Measurements from ENCODE around the gene PATJ. TPM values are rescaled to one million over a fixed set of nuclear protein-coding genes. Genes with fewer than 3 reads are reported as not detected.

The PATJ gene
- total and polyA plus RNA-seq, 2 of the 13 experiments (the other 11 are each of a cell fraction or from before 2014, with no cell fraction given) = 6.2 to 16.8 TPM

DNA sequence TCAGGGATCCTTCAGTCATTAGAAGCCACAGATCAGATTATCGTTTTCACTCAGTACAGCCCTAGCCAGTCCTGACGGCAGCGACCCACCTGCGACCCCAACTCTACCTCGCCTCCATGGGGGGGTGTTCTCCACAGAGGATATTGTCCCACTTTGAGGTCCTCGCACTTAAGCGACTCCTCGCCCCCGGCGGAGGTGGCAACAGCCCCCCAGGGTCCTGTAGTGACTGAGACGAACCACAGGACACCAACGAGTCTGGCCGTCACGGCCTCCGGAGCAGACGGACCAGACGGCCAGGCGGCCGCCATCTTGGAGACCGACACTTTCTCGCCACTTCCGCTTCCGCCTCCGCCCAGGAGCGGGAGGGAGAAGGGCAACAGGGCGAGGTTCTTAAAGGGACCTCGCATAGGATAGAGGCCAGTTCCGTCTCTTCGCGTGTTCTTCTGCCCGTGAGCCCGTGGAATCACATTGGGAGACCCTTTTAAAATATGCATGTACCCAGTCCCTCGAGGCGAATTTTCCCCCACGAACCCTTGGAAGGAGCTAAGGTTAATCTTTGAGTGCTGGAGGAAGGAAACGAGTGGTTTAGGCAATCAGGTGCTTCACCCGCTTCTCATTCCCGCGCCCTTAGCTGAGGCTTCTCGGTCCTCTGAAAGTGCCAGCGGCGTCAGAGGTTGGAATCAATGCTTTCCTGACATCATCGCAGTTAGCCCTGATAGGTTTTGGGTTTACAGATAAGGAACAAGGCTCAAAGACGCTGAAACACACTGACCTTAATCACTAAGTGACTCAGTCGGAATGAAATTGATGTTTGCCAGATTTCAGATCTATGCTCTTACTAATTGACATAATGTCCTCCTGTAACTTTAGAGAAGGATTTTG, 17.2 kb upstream of the PATJ start, which contains the start of gene TM2D1 (continued):
- TF ChIP-seq ZNF597 (CRISPR knock-in tag; IDR thresholded peaks at IDR 0.05) = no peak
- peak; percentile 76; the same call in 1 of the 2 replicates for TF ChIP-seq YEATS4 (CRISPR knock-in tag; IDR thresholded peaks at IDR 0.05; ENCODE audit: borderline replicate concordance)
- TF ChIP-seq IKZF4 (CRISPR knock-in tag; IDR thresholded peaks at IDR 0.05; ENCODE audit: borderline replicate concordance, low read depth, not compliant biosample characterization) = peak; percentile 44
- TF ChIP-seq ETV5 (CRISPR knock-in tag; IDR thresholded peaks at IDR 0.05; ENCODE audit: borderline replicate concordance) = peak; percentile 94
- no peak for TF ChIP-seq NONO (IDR thresholded peaks at IDR 0.05)
- TF ChIP-seq NONO (CRISPR knock-in tag; conservative IDR thresholded peaks at IDR 0.05) = peak; percentile 68; the same call in 1 of the 2 replicates
- TF ChIP-seq ZNF772 (CRISPR knock-in tag; IDR thresholded peaks at IDR 0.05) = peak; percentile 63
- no peak for TF ChIP-seq MED13 (CRISPR knock-in tag; IDR thresholded peaks at IDR 0.05)
- TF ChIP-seq STAT5B (CRISPR knock-in tag; IDR thresholded peaks at IDR 0.05) = no peak
- peak; percentile 85; the same call in 1 of the 2 replicates for TF ChIP-seq SNAI1 (CRISPR knock-in tag; IDR thresholded peaks at IDR 0.05; ENCODE audit: borderline replicate concordance)
- TF ChIP-seq, protein P1, sequence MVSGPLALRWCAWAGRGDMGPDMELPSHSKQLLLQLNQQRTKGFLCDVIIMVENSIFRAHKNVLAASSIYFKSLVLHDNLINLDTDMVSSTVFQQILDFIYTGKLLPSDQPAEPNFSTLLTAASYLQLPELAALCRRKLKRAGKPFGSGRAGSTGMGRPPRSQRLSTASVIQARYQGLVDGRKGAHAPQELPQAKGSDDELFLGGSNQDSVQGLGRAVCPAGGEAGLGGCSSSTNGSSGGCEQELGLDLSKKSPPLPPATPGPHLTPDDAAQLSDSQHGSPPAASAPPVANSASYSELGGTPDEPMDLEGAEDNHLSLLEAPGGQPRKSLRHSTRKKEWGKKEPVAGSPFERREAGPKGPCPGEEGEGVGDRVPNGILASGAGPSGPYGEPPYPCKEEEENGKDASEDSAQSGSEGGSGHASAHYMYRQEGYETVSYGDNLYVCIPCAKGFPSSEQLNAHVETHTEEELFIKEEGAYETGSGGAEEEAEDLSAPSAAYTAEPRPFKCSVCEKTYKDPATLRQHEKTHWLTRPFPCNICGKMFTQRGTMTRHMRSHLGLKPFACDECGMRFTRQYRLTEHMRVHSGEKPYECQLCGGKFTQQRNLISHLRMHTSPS (CRISPR knock-in tag; IDR thresholded peaks at IDR 0.05; ENCODE audit: low read depth) = no peak
- TF ChIP-seq ATAD3A (CRISPR knock-in tag; IDR thresholded peaks at IDR 0.05) = no peak
- no peak for TF ChIP-seq EZH2 (conservative IDR thresholded peaks at IDR 0.05; ENCODE audit: low read depth, low read length)
- TF ChIP-seq MAFG (CRISPR knock-in tag; IDR thresholded peaks at IDR 0.05) = no peak
- TF ChIP-seq ZNF550 (CRISPR knock-in tag; IDR thresholded peaks at IDR 0.05; ENCODE audit: borderline replicate concordance) = peak; percentile 88; the same call in 1 of the 2 replicates
- TF ChIP-seq ZNF232 (CRISPR knock-in tag; IDR thresholded peaks at IDR 0.05; ENCODE audit: borderline replicate concordance) = no peak
- TF ChIP-seq, protein P2, sequence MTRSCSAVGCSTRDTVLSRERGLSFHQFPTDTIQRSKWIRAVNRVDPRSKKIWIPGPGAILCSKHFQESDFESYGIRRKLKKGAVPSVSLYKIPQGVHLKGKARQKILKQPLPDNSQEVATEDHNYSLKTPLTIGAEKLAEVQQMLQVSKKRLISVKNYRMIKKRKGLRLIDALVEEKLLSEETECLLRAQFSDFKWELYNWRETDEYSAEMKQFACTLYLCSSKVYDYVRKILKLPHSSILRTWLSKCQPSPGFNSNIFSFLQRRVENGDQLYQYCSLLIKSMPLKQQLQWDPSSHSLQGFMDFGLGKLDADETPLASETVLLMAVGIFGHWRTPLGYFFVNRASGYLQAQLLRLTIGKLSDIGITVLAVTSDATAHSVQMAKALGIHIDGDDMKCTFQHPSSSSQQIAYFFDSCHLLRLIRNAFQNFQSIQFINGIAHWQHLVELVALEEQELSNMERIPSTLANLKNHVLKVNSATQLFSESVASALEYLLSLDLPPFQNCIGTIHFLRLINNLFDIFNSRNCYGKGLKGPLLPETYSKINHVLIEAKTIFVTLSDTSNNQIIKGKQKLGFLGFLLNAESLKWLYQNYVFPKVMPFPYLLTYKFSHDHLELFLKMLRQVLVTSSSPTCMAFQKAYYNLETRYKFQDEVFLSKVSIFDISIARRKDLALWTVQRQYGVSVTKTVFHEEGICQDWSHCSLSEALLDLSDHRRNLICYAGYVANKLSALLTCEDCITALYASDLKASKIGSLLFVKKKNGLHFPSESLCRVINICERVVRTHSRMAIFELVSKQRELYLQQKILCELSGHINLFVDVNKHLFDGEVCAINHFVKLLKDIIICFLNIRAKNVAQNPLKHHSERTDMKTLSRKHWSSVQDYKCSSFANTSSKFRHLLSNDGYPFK (CRISPR knock-in tag; IDR thresholded peaks at IDR 0.05; ENCODE audit: borderline replicate concordance) = peak; percentile 97
- peak; percentile 77; the same call in 1 of the 2 replicates for TF ChIP-seq MAZ (IDR thresholded peaks at IDR 0.05; ENCODE audit: borderline replicate concordance, low read depth, low read length)
- TF ChIP-seq MAZ (CRISPR knock-in tag; IDR thresholded peaks at IDR 0.05; ENCODE audit: low read depth) = peak; percentile 76; the same call in 1 of the 2 replicates
- TF ChIP-seq, protein P3, sequence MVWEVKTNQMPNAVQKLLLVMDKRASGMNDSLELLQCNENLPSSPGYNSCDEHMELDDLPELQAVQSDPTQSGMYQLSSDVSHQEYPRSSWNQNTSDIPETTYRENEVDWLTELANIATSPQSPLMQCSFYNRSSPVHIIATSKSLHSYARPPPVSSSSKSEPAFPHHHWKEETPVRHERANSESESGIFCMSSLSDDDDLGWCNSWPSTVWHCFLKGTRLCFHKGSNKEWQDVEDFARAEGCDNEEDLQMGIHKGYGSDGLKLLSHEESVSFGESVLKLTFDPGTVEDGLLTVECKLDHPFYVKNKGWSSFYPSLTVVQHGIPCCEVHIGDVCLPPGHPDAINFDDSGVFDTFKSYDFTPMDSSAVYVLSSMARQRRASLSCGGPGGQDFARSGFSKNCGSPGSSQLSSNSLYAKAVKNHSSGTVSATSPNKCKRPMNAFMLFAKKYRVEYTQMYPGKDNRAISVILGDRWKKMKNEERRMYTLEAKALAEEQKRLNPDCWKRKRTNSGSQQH (CRISPR knock-in tag; IDR thresholded peaks at IDR 0.05; ENCODE audit: low read depth) = peak; percentile 93
- TF ChIP-seq ZNF292 (CRISPR knock-in tag; IDR thresholded peaks at IDR 0.05; ENCODE audit: borderline replicate concordance, low read depth) = peak; percentile 37; the same call in 1 of the 2 replicates
- TF ChIP-seq NR2F6 (IDR thresholded peaks at IDR 0.05) = no peak
- TF ChIP-seq NR2F6 (CRISPR knock-in tag; IDR thresholded peaks at IDR 0.05) = peak; percentile 57; the same call in 1 of the 2 replicates
